ENCODE results near the gene MAP4K1.

Gene MAP4K1

GRCh38 chr19:38538793-38539528 lies 78.8 kb downstream of the MAP4K1 start:
- Mint-ChIP-seq H3K4me3 (peak overlapping the region; percentile 60), H3K27me3 (no peaks in the 10 kb centered on the region), H3K27ac (ENCODE audit: low read depth) (peak overlapping the region; percentile 84), H3K4me1 (peaks cover 43% of the 10 kb centered on the region), H3K9me3 (peaks cover 6% of the 10 kb centered on the region), H3K36me3 (ENCODE audit: insufficient read depth) (peaks cover 8% of the 10 kb centered on the region)
- ATAC-seq (replicated peaks; ENCODE audit: extremely low read depth, poor library complexity, severe bottlenecking) (peak; percentile 94), DNase-seq (ENCODE audit: low spot score in 2 of 2) (no peak)

GRCh38 chr19:38538386-38538785 lies 79.4 kb downstream of the MAP4K1 start:
- H3K27ac Mint-ChIP-seq (ENCODE audit: low read depth) = peak overlapping the region; percentile 84
- H3K36me3 Mint-ChIP-seq (ENCODE audit: insufficient read depth) = peaks cover 8% of the 10 kb centered on the region
- peak overlapping the region; percentile 60 for H3K4me3 Mint-ChIP-seq
- DNase-seq (ENCODE audit: low spot score in 2 of 2) = no peak
- H3K27me3 Mint-ChIP-seq = no peaks in the 10 kb centered on the region
- H3K4me1 Mint-ChIP-seq = peaks cover 43% of the 10 kb centered on the region
- peaks cover 6% of the 10 kb centered on the region for H3K9me3 Mint-ChIP-seq
- ATAC-seq (replicated peaks; ENCODE audit: extremely low read depth, poor library complexity, severe bottlenecking) = no peak
